Activated CD4-positive, alpha-beta T cell treated with anti-CD3 and anti-CD28 coated beads for 1 hour (primary cell): ENCODE data around the gene OSBPL10.
A peak's percentile ranks its signal among the peaks of the same experiment; 100 is the strongest.
"Not testable (repeated sequence)": the region's sequence is repeated elsewhere in the genome, so short reads cannot be mapped to it uniquely, and the experiment has no call there.

Experiments used
- DNase-seq: peaks from one replicate; pipeline ENCODE4 v3.0.0-alpha.2; 2020

The OSBPL10 gene

DNA sequence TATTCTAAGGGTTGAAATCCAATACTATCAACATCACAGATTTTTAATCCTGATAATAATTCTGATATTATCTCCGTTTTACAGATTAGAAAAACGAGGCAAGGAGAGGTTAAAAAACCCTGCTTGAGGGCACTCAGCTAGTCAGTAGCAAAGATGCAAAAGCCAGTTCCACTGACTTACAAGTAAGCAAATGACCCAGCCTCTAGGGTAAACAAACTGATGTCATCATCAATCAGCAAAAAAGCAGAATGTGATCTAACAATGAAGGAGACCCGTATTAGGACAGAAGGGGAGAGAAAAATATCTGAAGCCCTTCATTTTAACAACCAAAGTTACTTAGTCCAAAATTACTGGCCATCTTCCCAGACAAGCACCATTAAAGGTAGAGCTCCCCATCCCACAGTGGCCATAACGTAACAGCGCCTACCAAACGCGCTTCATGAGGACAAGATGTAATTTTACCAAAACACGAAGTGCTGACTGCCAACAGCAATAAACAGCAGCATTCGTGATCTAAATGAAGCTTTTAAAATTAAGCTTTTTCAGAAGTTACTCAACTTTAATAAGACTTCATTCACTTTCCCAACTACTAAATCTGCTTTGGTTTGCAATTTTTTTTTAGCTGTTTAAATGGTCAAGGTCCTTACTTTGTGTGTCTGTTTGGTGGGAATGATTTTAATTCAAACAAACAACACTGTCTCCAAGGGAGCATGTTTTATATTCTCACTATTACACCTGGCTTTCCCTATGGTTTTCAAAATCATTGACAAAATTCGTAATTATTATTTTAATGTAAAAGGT lies 176.6 kb downstream of the OSBPL10 start:
- no peak for DNase-seq

DNA sequence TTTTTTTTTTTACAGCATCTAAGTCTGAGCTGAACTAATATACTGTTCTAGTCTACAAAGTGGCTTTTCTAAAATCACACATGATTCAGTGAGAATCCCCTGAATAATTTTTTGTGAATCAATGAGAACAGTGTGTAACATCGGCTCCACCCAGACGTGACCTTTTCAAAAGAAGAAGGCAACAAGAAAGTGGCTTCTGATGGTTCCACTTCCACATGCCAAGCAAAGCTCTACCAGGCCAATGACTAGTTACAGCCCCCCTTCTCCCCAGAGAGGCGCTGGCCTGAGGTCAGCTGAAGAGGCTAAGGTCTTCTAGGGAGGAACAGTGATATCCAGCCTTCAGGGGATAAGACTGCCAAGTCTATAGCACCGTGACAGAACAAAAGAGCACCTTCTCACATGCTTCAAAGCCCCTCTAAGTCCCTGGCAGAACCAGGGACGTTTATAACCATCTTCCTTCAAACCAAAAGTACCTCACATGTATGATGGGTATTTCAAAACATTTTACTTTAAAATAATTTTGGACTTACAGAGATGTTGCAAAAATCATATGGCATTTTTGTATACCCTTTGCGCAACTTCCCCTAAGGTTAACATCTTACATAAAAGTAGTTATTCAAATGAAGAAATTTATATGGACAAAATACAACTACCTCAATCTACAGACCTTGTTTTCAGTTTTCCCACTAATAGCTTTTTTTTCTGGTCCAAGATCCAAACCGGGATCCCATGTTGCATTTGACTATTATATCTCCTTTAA lies 177.9 kb downstream of the OSBPL10 start:
- DNase-seq: no peak

DNA sequence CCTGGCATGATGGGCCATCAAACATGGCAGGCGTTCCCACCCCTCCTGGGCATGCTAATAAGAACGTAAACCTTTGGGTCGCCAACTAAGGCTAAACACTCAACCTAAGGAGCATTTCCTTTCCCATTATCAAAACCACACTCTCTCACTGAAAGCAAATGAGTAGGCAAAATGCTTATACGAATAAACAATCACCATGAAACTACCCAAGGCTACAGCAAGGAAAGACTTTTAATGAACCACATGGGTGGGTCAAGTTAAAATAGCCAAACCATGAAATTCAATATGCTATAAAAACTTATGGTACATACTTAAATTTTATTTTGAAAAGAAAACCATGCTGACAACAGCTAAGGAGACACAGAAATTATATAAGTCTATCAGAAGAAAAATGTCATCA lies 180.6 kb downstream of the OSBPL10 start:
- no peak for DNase-seq

DNA sequence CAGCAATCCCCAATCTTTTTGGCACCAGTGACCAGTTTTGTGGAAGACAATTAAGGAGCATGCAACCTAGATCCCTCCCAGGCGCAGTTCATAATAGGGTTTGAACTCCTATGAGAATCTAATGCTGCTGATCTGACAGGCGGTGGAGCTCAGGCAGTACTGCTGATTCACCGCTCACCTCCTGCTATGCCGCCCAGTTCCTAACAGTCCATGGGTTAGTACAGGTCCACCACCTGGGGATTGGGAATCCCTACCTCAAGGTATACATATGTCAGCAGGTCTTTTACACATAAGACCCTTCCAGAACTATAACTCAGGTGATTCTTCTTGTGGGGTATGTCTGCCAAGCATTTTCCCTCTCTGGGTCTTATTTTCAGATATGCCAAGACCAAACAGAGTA lies 182.2 kb downstream of the OSBPL10 start:
- DNase-seq: no peak

DNA sequence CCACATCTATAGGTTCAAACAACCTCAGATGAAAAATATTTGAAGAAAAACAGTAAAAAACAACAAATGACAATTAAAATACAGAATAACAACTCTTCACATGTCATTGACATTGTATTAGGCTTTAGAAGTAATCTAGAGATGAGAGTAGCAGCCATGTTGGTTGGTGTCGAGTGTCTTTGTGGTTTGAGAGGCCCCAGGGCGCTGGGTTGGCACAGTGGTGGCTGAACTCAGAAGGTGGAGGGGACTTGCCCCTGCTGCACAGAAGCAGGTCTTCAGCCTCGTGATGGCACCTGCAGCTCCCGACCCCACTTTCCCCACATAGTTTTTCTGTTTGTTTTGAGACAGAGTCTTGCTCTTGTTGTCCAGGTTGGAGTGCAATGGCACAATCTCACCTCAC lies 187.2 kb downstream of the OSBPL10 start:
- DNase-seq: no peak

DNA sequence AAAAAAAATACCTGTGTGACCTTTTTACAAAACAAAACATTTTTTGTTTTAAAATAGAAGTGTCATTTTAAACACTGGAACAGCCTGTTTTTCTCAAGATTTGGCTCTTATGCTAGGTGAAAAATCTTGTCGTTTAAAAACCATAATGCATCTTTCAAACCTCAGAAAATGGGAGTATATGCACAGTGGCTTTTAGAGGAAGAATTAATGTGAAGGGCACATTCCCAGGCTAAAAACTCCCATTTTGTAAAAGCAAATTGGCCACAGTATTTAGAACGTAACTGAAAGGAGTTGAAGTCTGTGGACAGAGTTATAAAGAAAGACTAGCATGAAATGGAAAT lies 190.0 kb downstream of the OSBPL10 start:
- no peak for DNase-seq

DNA sequence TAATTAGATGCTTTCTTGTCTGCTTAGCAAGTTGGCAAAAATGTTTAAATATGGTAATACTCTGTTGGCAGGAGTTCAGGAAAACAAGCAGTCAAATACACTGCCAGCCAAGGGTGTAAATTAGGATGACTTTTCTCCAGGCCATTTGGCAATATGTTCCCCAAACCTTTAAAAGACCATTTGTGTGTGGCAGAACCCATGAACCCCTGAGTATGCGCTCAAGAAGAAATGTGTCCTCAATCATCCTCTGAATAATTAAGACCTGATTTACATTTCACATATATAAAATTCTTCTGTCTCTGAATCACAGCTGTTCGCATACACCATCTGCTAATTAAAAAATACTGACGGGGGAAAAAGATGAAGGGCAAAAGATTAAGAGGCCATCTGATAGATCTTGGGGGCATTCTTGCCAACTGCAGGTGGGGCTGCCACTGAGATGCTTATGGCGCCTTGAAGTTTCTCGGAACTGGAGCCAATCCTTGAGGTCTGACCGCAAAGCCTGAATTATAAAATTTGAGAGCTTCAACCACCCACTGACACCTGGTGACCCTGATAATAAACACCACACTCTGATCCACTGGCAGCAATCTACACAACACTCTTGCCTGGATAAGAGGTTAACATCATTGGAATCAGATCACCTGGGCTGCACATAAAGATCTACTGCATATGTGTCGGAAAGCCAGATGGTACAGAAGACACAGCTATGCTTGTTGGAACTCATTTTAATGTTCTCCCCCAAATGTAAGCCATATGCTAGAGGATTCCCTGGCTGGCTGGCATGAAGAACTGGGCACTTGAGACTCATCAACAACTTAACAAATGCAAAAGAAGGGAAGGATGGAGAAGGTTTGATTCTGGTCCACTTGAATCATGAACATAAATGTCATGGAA lies 190.6 kb downstream of the OSBPL10 start:
- no peak for DNase-seq

DNA sequence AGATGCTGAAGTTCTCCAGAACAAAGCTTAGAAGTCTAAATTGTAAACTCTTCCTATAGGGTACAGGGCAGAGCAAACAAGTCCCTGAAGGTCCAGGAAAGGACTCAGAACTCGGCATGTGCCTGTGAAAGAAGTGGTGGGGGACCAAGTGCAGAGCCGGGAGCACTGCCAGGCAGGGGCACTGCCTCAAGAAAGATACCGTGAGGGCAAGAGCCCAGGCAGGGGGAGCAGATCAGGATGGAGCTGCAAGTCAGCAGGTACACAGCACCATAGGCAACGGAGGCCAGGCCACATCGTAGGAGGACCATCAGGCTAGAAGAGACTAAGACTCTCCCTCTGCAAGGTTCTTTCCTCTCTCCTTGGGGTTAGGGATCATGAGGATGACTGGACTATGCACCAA lies 191.6 kb downstream of the OSBPL10 start:
- DNase-seq: no peak

DNA sequence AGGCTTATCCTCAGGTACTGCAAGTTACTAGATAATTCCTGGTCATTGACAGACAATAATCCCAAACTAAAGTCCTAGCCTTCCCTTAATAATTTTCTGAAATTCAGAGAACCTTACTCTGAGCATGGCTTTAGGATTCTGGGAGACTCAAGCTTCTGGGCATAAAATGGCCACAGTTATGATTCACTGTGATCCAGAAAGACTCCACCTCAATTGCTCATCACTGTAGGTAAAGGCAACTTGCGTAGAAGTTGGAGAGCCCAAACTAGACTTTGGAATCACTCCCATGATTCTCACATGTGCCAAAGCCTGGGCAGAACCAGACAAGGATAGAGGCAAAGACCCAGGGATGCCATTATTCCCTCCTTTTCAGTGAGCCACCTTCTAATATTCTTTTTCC lies 195.3 kb downstream of the OSBPL10 start:
- DNase-seq: no peak

DNA sequence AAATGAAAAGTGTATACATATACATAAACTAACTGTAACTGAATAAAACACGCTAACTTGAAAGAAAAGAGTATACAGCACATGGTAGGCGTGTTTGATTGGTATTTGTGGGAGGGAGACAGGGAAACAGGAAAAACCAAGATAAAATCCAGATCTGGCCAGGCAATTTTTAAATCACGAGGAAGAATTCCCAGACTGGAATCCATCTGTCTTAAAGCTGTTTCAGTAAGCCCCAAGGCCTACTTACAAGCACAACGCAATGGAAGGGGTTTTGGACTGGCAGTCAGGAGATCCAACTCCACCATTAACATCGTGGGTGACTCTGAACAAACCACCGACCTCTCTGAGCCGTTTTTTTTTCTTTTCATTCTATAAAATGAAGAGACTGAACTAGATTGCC lies 195.8 kb downstream of the OSBPL10 start:
- no peak for DNase-seq

DNA sequence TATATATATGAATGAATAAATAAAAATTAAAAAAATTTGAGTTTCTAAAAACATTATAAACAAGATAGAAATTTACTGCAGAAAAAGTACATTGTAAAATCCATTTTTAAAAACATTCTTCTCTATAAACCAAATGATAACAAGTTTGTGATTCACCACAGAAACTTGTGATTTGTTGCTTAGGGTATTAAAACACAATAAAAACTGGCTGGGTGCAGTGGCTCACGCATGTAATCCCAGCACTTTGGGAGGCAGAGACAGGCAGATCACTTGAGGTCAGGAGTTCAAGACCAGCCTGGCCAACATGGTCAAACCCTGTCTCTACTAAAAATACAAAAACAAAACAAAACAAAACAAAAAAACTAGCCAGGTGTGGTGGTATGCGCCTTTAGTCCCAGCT lies 197.2 kb downstream of the OSBPL10 start:
- DNase-seq: not testable (repeated sequence)

DNA sequence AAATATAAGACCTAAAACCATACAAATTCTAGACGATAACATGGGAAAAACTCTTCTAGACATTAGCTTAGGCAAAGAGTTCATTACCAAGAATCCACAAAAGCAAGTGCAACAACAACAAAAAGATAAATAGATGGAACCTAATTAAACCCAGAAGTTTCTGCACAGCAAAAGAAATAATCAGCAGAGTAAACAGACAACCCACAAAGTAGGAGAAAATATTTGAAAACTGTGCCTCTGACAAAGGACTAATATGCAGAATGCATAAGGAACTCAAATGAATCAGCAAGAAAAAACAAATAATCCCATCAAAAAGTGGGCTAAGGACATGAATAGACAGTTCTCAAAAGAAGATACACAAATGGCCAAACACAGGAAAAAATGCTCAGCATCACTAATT lies 198.8 kb downstream of the OSBPL10 start:
- DNase-seq: not testable (repeated sequence)

DNA sequence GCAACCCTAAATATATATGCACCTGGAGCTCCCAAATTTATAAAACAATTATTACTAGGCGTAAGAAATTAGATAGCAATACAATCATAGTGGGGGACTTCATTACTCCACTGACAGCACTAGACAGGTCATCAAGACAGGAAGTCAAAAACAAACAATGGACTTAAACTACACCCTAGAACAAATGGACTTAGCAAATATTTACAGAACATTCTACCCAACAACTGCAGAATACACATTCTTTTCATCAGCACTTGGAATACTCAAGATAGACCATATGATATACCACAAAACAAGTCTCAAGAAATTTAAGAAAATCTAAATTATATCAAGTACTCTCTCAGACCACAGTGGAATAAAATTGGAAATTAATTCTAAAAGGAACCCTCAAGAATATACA lies 201.5 kb downstream of the OSBPL10 start:
- no peak for DNase-seq

DNA sequence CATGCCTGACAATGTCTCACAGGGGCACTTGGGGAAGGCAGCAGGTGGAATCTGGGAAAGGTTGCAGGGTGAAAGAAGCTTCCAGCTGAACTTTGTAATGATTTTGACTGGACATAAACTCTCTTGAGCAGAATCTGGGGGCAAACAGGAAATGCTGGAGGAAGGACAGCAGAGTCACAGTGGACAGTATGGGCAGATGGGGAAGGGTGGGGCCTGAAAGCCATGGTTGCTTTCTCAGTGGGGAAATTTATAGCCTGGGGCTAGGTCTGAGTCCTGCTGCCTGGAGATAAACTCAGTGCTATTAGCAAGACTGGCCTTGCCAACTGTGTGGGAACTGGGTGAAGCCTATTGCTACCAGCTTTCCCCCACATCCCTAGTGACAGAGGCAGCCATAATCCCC lies 203.2 kb downstream of the OSBPL10 start:
- no peak for DNase-seq

DNA sequence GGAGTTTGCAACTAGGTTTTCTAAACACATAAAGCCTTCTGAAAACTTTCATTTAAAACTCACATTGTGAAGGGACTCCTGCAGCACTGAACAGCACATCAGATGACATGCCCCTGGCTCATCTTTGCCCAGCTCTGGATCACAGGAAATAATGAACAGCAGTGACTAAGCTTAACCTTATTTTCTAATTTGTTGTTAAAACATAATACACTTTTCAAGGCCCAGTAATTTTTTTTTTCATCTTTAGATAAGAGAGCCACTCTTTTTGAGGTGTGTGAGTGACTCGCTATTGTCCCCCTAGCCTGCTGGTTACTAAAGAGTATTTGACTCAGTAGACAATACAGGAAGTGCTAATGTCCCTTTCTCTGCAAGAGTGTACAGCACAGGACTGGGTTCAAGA lies 204.0 kb downstream of the OSBPL10 start:
- DNase-seq: no peak

DNA sequence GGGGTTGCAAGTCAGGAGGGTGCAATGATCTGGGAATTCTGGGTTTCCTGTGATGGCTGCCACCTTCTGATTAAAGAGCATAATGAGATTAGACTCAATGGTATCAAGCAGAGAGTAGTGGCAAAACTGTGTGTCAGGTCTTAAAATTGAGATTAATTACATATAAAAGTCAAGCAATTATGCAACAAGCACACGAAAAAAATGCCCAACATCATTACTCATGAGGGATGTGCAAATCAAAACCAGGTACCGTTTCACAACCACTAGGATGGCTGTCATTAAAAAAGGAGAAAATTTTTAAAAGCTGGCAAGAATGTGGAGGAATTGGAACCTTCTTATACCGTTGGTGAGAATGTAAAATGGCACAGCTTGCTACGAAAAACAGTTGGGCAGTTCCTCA lies 205.0 kb downstream of the OSBPL10 start:
- no peak for DNase-seq

DNA sequence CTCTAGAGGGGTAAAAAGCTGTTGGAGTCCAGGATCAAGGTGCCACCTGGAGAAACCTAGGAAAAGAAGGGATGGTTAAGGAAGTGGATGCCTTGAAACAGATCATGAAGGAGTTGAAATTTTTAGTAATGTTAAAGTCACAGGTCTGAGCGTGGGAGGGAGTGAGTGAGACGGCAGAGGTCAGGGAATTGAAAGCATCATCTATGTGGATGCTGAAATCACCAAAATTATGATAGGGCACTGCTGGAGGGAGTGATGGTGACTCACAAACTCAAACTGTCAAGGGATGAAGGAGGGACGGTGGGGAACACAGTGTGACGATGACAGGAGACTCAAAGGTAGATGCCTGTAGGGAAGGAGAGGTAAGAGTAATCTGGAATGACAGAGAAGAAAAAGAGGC lies 205.7 kb downstream of the OSBPL10 start:
- no peak for DNase-seq

DNA sequence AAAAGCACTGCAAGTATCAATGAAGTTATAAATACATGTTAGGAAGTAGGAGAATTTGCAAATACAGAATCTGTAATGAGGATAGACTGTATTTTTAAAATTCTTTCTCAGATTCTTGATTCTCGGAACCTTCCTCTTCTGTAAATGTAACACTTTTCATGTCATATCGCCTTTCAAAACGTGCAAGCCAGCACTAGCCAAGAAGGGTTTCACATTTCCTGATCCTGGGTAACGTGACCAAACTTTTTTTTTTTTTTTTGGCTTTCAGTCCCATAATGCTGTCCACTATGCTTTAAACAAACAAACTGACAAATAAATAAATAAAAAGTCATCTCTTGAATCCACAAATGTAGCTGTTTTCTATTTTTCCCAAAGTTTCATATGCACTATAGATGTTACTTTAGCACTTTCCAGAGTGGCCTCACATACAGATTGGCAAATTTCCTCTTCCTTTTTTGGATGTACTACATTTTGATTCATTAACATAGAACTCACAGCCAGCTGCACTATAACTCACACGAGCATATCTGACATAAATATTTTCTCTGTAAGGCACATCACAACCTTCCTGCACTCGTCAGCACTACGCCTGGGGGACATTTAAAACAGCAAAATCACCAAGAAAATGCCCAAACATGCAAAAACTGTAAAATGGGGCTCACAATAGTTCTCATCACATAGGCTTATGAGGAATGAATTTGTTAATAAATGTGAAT lies 208.1 kb downstream of the OSBPL10 start:
- no peak for DNase-seq

DNA sequence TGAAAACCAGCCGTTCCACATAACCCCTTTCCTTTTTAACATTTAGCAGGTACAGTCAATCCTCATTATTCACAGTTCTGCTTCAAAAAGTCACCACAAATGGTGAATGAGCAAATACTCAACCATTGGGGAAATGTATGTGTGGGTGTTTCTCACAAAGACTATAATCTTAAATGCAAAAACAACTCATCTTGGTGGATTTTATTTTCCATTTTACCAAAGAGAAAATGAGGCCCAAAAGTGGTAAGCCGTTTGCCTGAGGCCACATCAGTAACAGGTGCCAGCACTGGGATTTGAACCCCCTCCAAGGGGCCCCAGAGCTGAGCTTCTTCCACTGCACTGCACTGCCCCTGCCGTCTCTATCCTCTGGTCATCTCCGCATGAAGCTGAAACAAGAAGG lies 208.8 kb downstream of the OSBPL10 start:
- DNase-seq: no peak

DNA sequence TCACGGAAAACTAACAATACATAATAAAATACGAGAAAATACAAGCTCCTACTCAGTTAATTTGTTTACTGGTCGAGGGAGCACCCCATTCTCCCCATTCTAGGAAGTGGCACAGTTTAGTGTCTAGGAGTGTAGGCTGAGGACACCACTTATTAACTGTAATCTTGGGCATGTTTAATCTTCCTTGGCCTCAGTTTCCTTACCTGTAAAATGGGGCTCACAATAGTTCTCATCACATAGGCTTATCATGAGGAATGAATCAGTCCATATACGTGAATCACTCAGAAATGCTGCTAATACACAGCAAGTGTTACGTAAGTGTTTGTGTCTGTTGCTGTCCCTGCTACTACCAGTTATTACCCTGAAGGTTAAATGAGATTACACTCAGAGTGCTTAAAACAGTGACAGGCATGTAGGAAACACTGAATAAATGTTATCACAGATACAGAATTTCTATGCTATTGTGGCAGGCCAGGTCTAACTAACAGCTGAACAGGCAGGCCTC lies 210.2 kb downstream of the OSBPL10 start:
- DNase-seq: no peak

DNA sequence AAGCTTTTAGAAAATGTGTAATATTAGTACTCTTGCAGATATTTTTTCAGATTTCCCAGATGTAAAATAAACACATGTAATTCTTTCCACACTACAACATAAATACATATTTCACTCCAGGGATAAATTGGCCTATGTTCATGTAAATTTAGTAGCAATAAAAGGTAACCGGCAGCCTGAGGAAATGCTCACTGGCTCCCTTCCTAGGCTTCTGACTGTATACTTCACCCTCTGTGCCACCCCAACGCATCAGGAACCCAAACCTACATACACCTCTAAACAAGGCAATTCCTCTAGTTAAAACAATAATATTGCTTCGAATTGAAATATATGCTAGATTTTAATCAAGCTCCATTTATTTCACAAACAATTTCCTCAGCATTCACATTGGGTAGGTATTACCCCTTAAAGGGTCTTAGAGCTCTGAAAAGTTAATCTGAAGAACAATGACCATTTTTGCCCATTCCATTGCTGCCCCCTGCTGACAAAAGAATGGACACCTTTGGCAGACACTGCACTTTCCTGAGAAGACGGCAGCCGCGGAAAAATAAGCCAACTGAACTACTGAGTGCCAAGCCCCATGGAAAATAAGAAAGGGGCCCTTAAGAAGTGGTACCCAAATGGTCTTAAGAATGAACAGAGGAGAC lies 212.5 kb downstream of the OSBPL10 start:
- DNase-seq: peak; percentile 22

DNA sequence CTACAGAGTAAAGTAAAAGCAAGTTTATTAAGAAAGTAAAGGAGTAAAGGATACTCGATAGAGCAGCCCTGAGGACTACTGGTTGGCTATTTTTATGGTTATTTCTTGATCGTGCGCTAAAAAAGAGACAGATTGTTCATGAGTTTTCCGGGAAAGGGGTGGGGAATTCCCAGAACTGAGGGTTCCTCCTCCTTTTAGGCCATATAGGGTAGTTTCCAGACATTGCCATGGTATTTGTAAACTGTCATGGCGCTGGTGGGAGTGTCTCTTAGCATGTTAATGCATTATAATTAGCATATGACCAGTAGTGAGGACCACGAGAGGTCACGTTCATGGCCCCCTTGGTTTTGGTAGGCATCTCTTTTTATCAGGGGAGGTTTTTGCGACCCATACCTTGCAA lies 213.1 kb downstream of the OSBPL10 start:
- DNase-seq: no peak
